ENCODE measurements around the gene LRRC51.

GRCh38 chr11:72102162-72102561, 21.5 kb downstream of the LRRC51 start:
- TF ChIP-seq GTF2F1 (IDR thresholded peaks at IDR 0.05; ENCODE audit: borderline replicate concordance, low read depth, low read length) = no peak
- no peak for TF ChIP-seq EZH2 (IDR thresholded peaks at IDR 0.05; ENCODE audit: low read depth, low read length, severe bottlenecking)
- TF ChIP-seq, protein P1, sequence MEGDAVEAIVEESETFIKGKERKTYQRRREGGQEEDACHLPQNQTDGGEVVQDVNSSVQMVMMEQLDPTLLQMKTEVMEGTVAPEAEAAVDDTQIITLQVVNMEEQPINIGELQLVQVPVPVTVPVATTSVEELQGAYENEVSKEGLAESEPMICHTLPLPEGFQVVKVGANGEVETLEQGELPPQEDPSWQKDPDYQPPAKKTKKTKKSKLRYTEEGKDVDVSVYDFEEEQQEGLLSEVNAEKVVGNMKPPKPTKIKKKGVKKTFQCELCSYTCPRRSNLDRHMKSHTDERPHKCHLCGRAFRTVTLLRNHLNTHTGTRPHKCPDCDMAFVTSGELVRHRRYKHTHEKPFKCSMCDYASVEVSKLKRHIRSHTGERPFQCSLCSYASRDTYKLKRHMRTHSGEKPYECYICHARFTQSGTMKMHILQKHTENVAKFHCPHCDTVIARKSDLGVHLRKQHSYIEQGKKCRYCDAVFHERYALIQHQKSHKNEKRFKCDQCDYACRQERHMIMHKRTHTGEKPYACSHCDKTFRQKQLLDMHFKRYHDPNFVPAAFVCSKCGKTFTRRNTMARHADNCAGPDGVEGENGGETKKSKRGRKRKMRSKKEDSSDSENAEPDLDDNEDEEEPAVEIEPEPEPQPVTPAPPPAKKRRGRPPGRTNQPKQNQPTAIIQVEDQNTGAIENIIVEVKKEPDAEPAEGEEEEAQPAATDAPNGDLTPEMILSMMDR (IDR thresholded peaks at IDR 0.05; ENCODE audit: control extremely low read depth in 1 of 3, insufficient read depth in 1 of 3, low read depth in 1 of 3, low read length in 3 of 3) = no peak
- TF ChIP-seq KDM5A (IDR thresholded peaks at IDR 0.05; ENCODE audit: low read length) = no peak
- TF ChIP-seq POU5F1 (IDR thresholded peaks at IDR 0.05; ENCODE audit: low read depth, low read length) = no peak
